ENCODE data around the gene PTCH2.
"Not testable (repeated sequence)": the region's sequence is repeated elsewhere in the genome, so short reads cannot be mapped to it uniquely, and the experiment has no call there.

The PTCH2 gene

GRCh38 chr1:44832056-44832705 is 10.9 kb downstream of the PTCH2 start:
- TF ChIP-seq JUND (IDR thresholded peaks at IDR 0.05; ENCODE audit: low read depth) = no peak
- DNase-seq (ENCODE audit: low read depth in 1 of 2, low spot score in 1 of 2) = no peak
- in situ Hi-C loops (cut with HindIII; ENCODE audit: low pct_unique_long_range_greater_than_20kb, low sequenced_read_pairs) = no loop called here

GRCh38 chr1:44831516-44831915 is 11.5 kb downstream of the PTCH2 start:
- TF ChIP-seq JUND (IDR thresholded peaks at IDR 0.05; ENCODE audit: low read depth) = no peak
- no peak for DNase-seq (ENCODE audit: low read depth in 1 of 2, low spot score in 1 of 2)
- in situ Hi-C loops (cut with HindIII; ENCODE audit: low pct_unique_long_range_greater_than_20kb, low sequenced_read_pairs) = no loop called here

- DNase-seq (ENCODE audit: low read depth in 1 of 2, low spot score in 1 of 2) = no peak
- no peak for TF ChIP-seq JUND (IDR thresholded peaks at IDR 0.05; ENCODE audit: low read depth)
- in situ Hi-C loops (cut with HindIII; ENCODE audit: low pct_unique_long_range_greater_than_20kb, low sequenced_read_pairs) = no loop called here
These were observed 12.2 kb downstream of the PTCH2 start for GRCh38 chr1:44830900-44831304.

GRCh38 chr1:44829506-44830384 is 13.3 kb downstream of the PTCH2 start:
- TF ChIP-seq JUND (IDR thresholded peaks at IDR 0.05; ENCODE audit: low read depth) = no peak
- DNase-seq (ENCODE audit: low read depth in 1 of 2, low spot score in 1 of 2) = no peak
- in situ Hi-C loops (cut with HindIII; ENCODE audit: low pct_unique_long_range_greater_than_20kb, low sequenced_read_pairs) = no loop called here

GRCh38 chr1:44828841-44829440 is 14.1 kb downstream of the PTCH2 start:
- no peak for DNase-seq (ENCODE audit: low read depth in 1 of 2, low spot score in 1 of 2)
- TF ChIP-seq JUND (IDR thresholded peaks at IDR 0.05; ENCODE audit: low read depth) = no peak
- in situ Hi-C loops (cut with HindIII; ENCODE audit: low pct_unique_long_range_greater_than_20kb, low sequenced_read_pairs) = no loop called here

- in situ Hi-C loops (cut with HindIII; ENCODE audit: low pct_unique_long_range_greater_than_20kb, low sequenced_read_pairs) = no loop called here
- no peak for TF ChIP-seq JUND (IDR thresholded peaks at IDR 0.05; ENCODE audit: low read depth)
These were observed 14.9 kb downstream of the PTCH2 start for GRCh38 chr1:44828003-44828651.

GRCh38 chr1:44827197-44828002 is 15.7 kb downstream of the PTCH2 start:
- in situ Hi-C loops (cut with HindIII; ENCODE audit: low pct_unique_long_range_greater_than_20kb, low sequenced_read_pairs) = no loop called here
- no peak for DNase-seq (ENCODE audit: low read depth in 1 of 2, low spot score in 1 of 2)
- TF ChIP-seq JUND (IDR thresholded peaks at IDR 0.05; ENCODE audit: low read depth) = no peak

More at GRCh38 chr1:44828003-44828651, 14.9 kb downstream of the PTCH2 start:
- DNase-seq (ENCODE audit: low read depth in 1 of 2, low spot score in 1 of 2) = no peak

- no peak for DNase-seq (ENCODE audit: low read depth in 1 of 2, low spot score in 1 of 2)
- TF ChIP-seq JUND (IDR thresholded peaks at IDR 0.05; ENCODE audit: low read depth) = no peak
- in situ Hi-C loops (cut with HindIII; ENCODE audit: low pct_unique_long_range_greater_than_20kb, low sequenced_read_pairs) = no loop called here
These were observed 16.5 kb downstream of the PTCH2 start for GRCh38 chr1:44826375-44827196.

- DNase-seq (ENCODE audit: low read depth in 1 of 2, low spot score in 1 of 2); in situ Hi-C loops (cut with HindIII; ENCODE audit: low pct_unique_long_range_greater_than_20kb, low sequenced_read_pairs): not testable (repeated sequence)
These were observed 18.7 kb downstream of the PTCH2 start for GRCh38 chr1:44824392-44824791.

- no peak for TF ChIP-seq JUND (IDR thresholded peaks at IDR 0.05; ENCODE audit: low read depth)
- no peak for DNase-seq (ENCODE audit: low read depth in 1 of 2, low spot score in 1 of 2)
- in situ Hi-C loops (cut with HindIII; ENCODE audit: low pct_unique_long_range_greater_than_20kb, low sequenced_read_pairs) = no loop called here
These were observed 20.0 kb downstream of the PTCH2 start for GRCh38 chr1:44822981-44823451.

GRCh38 chr1:44822131-44822701 is 20.8 kb downstream of the PTCH2 start:
- DNase-seq (ENCODE audit: low read depth in 1 of 2, low spot score in 1 of 2) = no peak
- in situ Hi-C loops (cut with HindIII; ENCODE audit: low pct_unique_long_range_greater_than_20kb, low sequenced_read_pairs) = no loop called here
- no peak for TF ChIP-seq JUND (IDR thresholded peaks at IDR 0.05; ENCODE audit: low read depth)
